Natural killer cell (primary cell): Measurements from ENCODE around the gene MAGEA9B. TPM values are rescaled to one million over a fixed set of nuclear protein-coding genes. Genes with fewer than 3 reads are reported as not detected.
A peak's percentile ranks its signal among the peaks of the same experiment; 100 is the strongest.

ENCODE experiments used
- ATAC-seq, 3 donors: fragments of 150-1000 bp in 2 of 3; fragments of 200-7000 bp in 1 of 3; cut with Tn5 transposase; 1 replicate in 1 of 3; 2 replicates in 2 of 3; pipeline ENCODE4 v1.10.0; 2021; ENCODE audit warnings: mild to moderate bottlenecking in 2 of 3, moderate library complexity in 2 of 3
- DNase-seq, 2 donors: peaks; one replicate each; pipeline versions ENCODE4 v3.0.0 to v3.0.0-alpha.2; 2013 to 2021; ENCODE audit warnings: mixed read lengths in 1 of 2
- H3K27ac ChIP-seq: one replicate; pipeline ENCODE4 v1.5.1; 2013; ENCODE audit warnings: mild to moderate bottlenecking, low read length
- H3K27me3 ChIP-seq: one replicate; pipeline ENCODE4 v1.6.1; 2013; ENCODE audit warnings: low read length; ENCODE audit not compliant: control insufficient read depth, insufficient read depth
- H3K36me3 ChIP-seq: one replicate; pipeline ENCODE4 v1.6.1; 2013; ENCODE audit warnings: low read length; ENCODE audit not compliant: control insufficient read depth, insufficient read depth
- H3K4me1 ChIP-seq: one replicate; pipeline ENCODE4 v1.6.1; 2013; ENCODE audit warnings: low read length; ENCODE audit not compliant: control insufficient read depth, insufficient read depth
- H3K4me3 ChIP-seq: one replicate; pipeline ENCODE4 v1.5.1; 2013; ENCODE audit warnings: low read length
- H3K9me3 ChIP-seq: one replicate; pipeline ENCODE4 v1.6.1; 2013; ENCODE audit warnings: low read length; ENCODE audit not compliant: control insufficient read depth, insufficient read depth
- H3K27ac Mint-ChIP-seq, 2 donors: one replicate each; pipeline ENCODE4 v1.8.0; 2022; ENCODE audit warnings: mild to moderate bottlenecking in 2 of 2, mixed read lengths in 2 of 2, moderate library complexity in 1 of 2
- H3K27me3 Mint-ChIP-seq, 2 donors: one replicate each; pipeline ENCODE4 v1.8.0; 2022; ENCODE audit warnings: low read depth in 2 of 2, mixed read lengths in 2 of 2
- H3K36me3 Mint-ChIP-seq: one replicate; pipeline ENCODE4 v1.8.0; 2022; ENCODE audit warnings: mixed read lengths
- H3K4me1 Mint-ChIP-seq, 2 donors: one replicate each; pipeline ENCODE4 v1.8.0; 2022; ENCODE audit warnings: mixed read lengths in 2 of 2
- H3K4me3 Mint-ChIP-seq: one replicate; pipeline ENCODE4 v1.8.0; 2022; ENCODE audit warnings: mild to moderate bottlenecking, moderate library complexity, mixed read lengths
- H3K9me3 Mint-ChIP-seq, 2 donors: one replicate each; pipeline ENCODE4 v1.8.0; 2022; ENCODE audit warnings: mixed read lengths in 2 of 2
- CTCF ChIP-seq: fragments of 200-600 bp; IDR thresholded peaks from one replicate; pipeline ENCODE4 v1.8.0; 2022; ENCODE audit warnings: antibody characterized with exemption
- WGBS: methylation state at CpG from one replicate; pipeline ENCODE4 v1.1.7; 2013; ENCODE audit warnings: missing lambda C conversion rate; ENCODE audit not compliant: insufficient coverage; 5-methylcytosine and 5-hydroxymethylcytosine counted together
- intact Hi-C: fragments of 100-400 bp; cut with micrococcal nuclease; formaldehyde crosslinking; loops from one replicate; pipeline ENCODE4 v1.14.2; 2022
- total RNA-seq, 4 donors: library from RNA; stranded (reverse); fragments of 120-200 nt in 1 of 4; gene quantifications; one replicate each; pipeline versions ENCODE4 v1.2.3 to v1.2.4, GENCODE V29; 2013 to 2022

The MAGEA9B gene
- total RNA-seq, 3 donors from 2014 or later (not counting 1 experiment from before 2014, with no cell fraction given), result not detected

- no peak for ATAC-seq
- DNase-seq, result no peak
- intact Hi-C loops, result no loop called here
- H3K36me3 Mint-ChIP-seq, result no peaks in the 10 kb centered on the region
- TF ChIP-seq CTCF, result no peak
- no peaks in the 10 kb centered on the region for H3K36me3 ChIP-seq
- H3K27ac ChIP-seq, result no peak overlapping the region
- H3K27me3 ChIP-seq, result no peaks in the 10 kb centered on the region
- H3K4me3 ChIP-seq, result no peak overlapping the region
- no peaks in the 10 kb centered on the region for H3K9me3 ChIP-seq
- H3K27ac Mint-ChIP-seq, result peak overlapping the region in 1 of 2 donors; percentile 51
- no peaks in the 10 kb centered on the region for H3K27me3 Mint-ChIP-seq
- WGBS, result no CpG with 5 or more reads among the region's 1 CpG
- no peak overlapping the region for H3K4me3 Mint-ChIP-seq
- peaks cover 0 to 3% of the 10 kb centered on the region in 2 donors for H3K4me1 Mint-ChIP-seq
- H3K4me1 ChIP-seq, result peaks cover 3% of the 10 kb centered on the region
- no peaks in the 10 kb centered on the region for H3K9me3 Mint-ChIP-seq
Measured at GRCh38 chrX:149572743-149573142, 14.5 kb downstream of the MAGEA9B start.

DNA sequence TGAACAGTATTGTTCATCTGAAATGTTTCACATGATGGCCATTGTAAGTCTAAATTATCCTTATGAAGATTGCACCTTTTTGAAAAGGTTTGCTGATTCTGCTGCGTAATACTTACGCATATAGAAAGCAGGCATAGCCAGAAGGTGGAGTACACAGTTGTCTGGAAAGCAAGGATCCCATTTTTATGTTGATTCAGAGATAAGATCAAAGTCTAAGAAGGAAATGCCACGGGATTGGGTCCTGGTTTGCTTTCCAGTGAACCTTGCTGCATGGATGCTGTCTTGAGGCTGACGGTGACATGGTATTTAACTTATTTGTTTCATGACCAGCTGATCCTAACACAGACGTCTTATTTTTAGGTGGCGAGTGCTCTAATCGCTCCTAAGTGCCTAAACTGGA lies 15.5 kb downstream of the MAGEA9B start:
- WGBS, result 87% methylated on average over 7 of the region's 7 CpGs
- H3K36me3 ChIP-seq, result no peaks in the 10 kb centered on the region
- TF ChIP-seq CTCF, result no peak
- no peak overlapping the region for H3K4me3 ChIP-seq
- H3K4me1 ChIP-seq, result peaks cover 3% of the 10 kb centered on the region
- DNase-seq, result no peak
- no peaks in the 10 kb centered on the region for H3K27me3 Mint-ChIP-seq
- no peak for ATAC-seq
- no peaks in the 10 kb centered on the region for H3K9me3 Mint-ChIP-seq
- no peaks in the 10 kb centered on the region for H3K9me3 ChIP-seq
- H3K27me3 ChIP-seq, result no peaks in the 10 kb centered on the region
- intact Hi-C loops, result no loop called here
- no peak overlapping the region for H3K4me3 Mint-ChIP-seq
- H3K36me3 Mint-ChIP-seq, result no peaks in the 10 kb centered on the region
- H3K27ac ChIP-seq, result no peak overlapping the region
- H3K4me1 Mint-ChIP-seq, result peaks cover 0 to 3% of the 10 kb centered on the region in 2 donors
- H3K27ac Mint-ChIP-seq, result no peak overlapping the region

- H3K4me1 ChIP-seq, result peaks cover 3% of the 10 kb centered on the region
- DNase-seq (no peak), ATAC-seq (no peak)
- intact Hi-C loops, result no loop called here
- no peaks in the 10 kb centered on the region for H3K27me3 ChIP-seq
- H3K9me3 ChIP-seq, result no peaks in the 10 kb centered on the region
- H3K27ac Mint-ChIP-seq, result no peak overlapping the region
- peaks cover 0 to 3% of the 10 kb centered on the region in 2 donors for H3K4me1 Mint-ChIP-seq
- H3K4me3 ChIP-seq, result no peak overlapping the region
- H3K27me3 Mint-ChIP-seq, result no peaks in the 10 kb centered on the region
- WGBS, result 91% methylated on average over 6 of the region's 6 CpGs
- H3K36me3 Mint-ChIP-seq, result no peaks in the 10 kb centered on the region
- no peaks in the 10 kb centered on the region for H3K9me3 Mint-ChIP-seq
- no peak for TF ChIP-seq CTCF
- H3K4me3 Mint-ChIP-seq, result no peak overlapping the region
- H3K27ac ChIP-seq, result no peak overlapping the region
- no peaks in the 10 kb centered on the region for H3K36me3 ChIP-seq
Measured at GRCh38 chrX:149570668-149571067, 16.6 kb downstream of the MAGEA9B start.

- Mint-ChIP-seq H3K36me3 (no peaks in the 10 kb centered on the region), H3K4me3 (no peak overlapping the region), H3K27me3 (no peaks in the 10 kb centered on the region), H3K9me3 (no peaks in the 10 kb centered on the region), H3K27ac (no peak overlapping the region), H3K4me1 (peaks cover 0 to 3% of the 10 kb centered on the region in 2 donors)
- Histone ChIP-seq H3K27ac (no peak overlapping the region), H3K4me1 (peaks cover 3% of the 10 kb centered on the region), H3K9me3 (no peaks in the 10 kb centered on the region), H3K36me3 (no peaks in the 10 kb centered on the region), H3K27me3 (no peaks in the 10 kb centered on the region), H3K4me3 (no peak overlapping the region)
- WGBS, result 63% methylated on average over 2 of the region's 2 CpGs
- DNase-seq, result no peak
- no peak for TF ChIP-seq CTCF
- ATAC-seq, result no peak
- intact Hi-C loops, result no loop called here
Measured at GRCh38 chrX:149569770-149570169, 17.5 kb downstream of the MAGEA9B start.
